GM12892 (cell line): ENCODE data around the gene TTC28.

Experiments
- POLR2A ChIP-seq: IDR thresholded peaks from 2 replicates; pipeline ENCODE4 v1.6.1; 2011; ENCODE audit warnings: low read depth, low read length, control low read depth
- TAF1 ChIP-seq: IDR thresholded peaks from 2 replicates; pipeline ENCODE4 v1.6.1; 2011; ENCODE audit warnings: low read depth, mild to moderate bottlenecking, control low read depth, low read length, borderline replicate concordance

DNA sequence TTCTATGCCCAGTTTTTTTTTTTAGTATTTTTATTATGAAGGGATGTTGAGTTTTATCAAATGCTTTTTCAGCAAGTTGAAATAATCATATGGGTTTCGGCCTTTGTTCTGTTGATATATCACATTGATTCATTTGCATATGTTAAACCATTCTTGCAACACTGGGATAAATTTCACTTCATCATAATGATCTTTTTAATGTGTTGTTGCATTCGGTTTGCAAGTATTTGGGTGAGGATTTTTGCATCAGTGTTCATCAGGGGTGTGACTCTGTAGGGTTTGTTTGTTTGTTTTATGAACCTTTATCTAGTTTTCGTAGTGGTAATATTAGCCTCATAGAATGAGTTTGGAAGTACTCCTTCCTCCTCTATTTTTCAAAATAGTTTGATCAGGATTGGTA lies 103.5 kb downstream of the TTC28 start:
- TF ChIP-seq POLR2A (no peak), TAF1 (no peak)
